HG02588 (cell line): ENCODE results near the gene VAV3.
"Not testable (repeated sequence)": the region's sequence is repeated elsewhere in the genome, so short reads cannot be mapped to it uniquely, and the experiment has no call there.

ENCODE experiments used
- ATAC-seq: cut with Tn5 transposase; IDR thresholded peaks from one replicate; pipeline ENCODE4 v1.9.1; 2021; ENCODE audit warnings: mild to moderate bottlenecking, moderate library complexity; ENCODE audit not compliant: unreplicated experiment

VAV3 gene

DNA sequence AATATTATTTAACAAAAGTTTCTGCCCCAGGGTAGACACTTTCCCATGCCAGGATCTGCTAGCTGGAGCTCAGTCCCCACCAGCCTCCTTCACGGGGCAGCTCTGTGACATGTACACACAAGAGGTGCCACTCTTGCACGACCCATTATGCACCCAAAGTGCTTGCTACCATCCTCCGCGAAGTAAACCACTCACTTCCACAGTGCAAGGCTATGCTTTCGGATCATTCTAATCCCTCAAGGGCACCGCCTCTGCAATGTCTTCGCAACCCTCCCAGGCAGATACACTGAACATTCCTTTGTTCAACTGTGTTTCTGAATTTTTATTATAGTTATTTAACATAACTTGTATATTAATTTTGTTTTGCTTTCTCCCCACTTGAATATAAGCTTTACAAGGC is 303.8 kb downstream of the VAV3 start:
- ATAC-seq = no peak

DNA sequence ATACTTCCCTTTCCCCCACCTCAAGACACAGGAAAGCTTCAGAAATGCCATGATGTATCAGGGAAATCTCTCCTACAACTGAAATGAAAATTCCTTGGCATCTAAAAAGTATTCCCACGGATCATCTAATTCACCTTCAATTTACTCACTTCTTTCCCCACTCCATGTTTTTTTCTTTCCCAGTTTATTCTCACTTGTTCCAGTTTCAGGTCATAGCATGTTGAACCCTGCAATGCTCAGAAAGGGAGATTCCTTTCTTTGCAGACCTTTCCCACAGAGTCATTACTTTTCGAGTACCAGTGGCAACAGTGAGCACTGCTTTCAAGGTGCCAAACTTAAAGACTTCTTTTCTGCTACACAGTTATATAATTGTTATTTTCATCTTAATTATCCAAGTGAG is 305.0 kb downstream of the VAV3 start:
- ATAC-seq = no peak

DNA sequence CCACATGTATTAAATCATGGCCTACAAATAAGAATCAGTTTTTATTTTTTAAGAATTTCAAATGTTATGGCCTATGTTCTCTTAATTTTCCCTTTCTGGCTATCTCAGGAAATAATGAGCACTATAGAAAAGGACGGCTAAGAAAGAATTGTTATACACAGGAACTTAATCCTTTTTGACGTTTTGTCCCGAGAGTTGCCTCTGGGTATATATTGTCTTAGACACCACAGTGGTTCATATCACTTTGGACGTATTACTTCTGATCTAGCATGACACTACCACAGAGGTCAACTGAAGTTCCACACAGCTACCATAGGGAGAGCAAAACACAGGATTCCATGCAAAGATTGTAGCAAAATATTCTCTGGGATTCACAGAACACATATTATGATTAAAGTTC is 307.6 kb downstream of the VAV3 start:
- ATAC-seq = no peak

GRCh38 chr1:107653765-107654164 is 311.2 kb downstream of the VAV3 start:
- ATAC-seq = no peak

GRCh38 chr1:107653005-107653404 is 312.0 kb downstream of the VAV3 start:
- no peak for ATAC-seq

- not testable (repeated sequence) for ATAC-seq
Measured at GRCh38 chr1:107650825-107651224, 314.2 kb downstream of the VAV3 start.

DNA sequence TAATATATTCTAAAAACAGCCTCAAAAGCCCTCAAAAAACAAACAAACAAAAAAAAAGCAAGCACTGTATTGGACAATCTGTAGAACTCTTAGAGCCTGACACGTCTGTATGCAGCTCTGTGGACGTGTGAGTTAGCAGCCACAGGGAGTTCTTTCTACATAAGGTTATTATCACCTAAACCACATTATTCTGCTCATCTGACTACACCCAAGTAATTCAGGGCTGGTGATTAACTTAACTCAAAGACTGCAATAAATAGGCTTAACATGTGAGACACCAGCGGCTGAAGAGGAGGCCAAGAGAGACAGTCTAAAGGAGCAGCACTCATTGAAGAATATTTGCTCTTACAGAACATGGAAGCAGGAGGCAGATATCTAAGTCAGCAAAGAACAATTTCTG is 316.0 kb downstream of the VAV3 start:
- no peak for ATAC-seq

DNA sequence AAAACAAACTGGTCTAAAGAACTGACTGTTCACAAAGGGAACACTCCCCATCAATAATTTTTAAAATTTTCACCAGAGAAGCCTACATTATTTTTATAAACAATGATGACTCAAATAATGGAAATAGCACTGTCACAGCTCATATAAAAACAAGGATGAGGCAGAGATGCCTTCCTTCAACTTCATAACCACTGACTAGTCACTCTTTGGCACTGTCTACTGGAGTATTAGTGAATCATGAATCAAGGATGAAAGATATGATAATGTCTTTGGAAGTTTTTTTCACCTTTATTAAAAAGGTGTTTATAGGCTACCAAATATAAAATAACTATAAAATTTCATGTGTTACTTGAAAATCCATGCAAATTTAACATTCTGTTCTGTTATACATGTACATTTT is 316.9 kb downstream of the VAV3 start:
- no peak for ATAC-seq

- no peak for ATAC-seq
Measured at GRCh38 chr1:107647012-107647411, 318.0 kb downstream of the VAV3 start.

GRCh38 chr1:107643766-107644165 is 321.2 kb downstream of the VAV3 start:
- ATAC-seq = no peak

- no peak for ATAC-seq
Measured at GRCh38 chr1:107640207-107640606, 324.8 kb downstream of the VAV3 start.

DNA sequence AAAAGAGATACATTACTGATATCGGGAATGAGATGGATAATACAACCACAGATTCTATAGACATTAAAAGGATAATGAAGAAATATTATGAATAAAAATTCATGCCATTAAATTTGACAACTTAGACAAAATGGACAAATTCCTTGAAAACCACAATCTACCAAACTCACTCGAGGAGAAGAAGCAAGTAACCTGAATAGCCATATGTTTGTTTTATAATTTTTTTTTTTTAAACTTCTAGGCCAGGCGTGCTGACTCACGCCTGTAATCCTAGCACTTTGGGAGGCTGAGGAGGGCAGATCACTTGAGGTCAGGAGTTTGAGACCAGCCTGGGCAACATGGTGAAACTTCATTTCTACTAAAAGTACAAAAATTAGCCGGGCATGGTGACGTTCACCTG is 327.9 kb downstream of the VAV3 start:
- ATAC-seq = no peak

- ATAC-seq = no peak
Measured at GRCh38 chr1:107633596-107633995, 331.4 kb downstream of the VAV3 start.

DNA sequence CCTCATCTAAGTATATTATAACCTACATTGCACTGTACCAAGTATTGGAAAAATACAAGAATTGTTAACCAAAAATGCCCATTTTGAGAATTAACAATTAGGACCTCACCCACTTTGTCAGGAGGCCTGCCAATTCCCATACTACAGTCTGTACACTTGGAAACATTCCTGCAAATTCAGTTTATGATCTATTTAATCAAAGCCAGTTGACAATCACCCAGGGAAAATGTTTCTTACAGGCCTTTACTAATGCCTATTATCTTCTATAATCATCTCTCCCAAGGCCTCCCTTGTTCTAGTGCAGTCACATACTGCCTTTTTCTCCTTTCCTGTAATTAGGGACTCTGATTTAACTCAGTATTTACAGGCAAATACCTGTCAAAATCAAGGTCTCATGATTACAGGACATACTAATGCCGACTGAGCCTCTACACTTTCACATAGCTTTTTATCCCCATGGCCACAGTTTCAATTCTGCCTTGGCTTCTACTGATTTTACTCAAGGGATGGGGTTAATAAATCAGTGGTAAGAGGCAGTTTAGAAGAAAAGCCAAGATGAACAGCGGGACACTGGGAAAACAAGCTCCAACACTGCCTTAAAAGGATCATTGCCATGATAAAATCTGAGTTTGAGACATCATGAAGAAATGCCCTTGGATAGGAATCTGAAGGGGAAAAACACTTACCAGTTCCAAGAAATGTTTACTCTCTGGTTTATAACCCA is 338.7 kb downstream of the VAV3 start:
- ATAC-seq = no peak

DNA sequence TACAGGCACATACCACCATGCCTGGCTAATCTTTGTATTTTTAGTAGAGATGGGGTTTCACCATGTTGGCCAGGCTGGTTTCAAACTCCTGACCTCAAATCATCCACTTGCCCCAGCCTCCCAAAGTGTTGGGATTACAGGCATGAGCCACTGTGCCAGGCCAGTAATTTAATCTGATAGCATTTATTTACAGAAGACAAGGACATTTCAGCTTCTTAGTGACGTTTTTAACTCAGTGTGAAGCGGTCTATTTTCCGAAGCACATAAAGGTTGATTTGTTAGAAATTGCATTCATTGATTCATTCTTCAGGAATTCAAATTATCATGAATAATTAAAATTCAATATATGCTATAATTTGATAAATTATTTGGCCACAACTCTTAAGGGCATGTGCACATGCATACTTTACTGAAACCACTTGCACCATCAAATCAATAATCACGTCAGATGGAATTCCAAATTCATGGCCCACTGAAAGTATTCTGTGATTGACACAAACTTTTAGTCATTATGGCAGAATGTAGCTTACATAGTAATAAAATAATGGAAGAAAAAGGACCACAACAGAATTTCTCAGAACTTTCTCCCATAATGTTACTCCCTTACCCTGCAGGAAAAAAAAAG is 339.5 kb downstream of the VAV3 start:
- ATAC-seq = no peak

DNA sequence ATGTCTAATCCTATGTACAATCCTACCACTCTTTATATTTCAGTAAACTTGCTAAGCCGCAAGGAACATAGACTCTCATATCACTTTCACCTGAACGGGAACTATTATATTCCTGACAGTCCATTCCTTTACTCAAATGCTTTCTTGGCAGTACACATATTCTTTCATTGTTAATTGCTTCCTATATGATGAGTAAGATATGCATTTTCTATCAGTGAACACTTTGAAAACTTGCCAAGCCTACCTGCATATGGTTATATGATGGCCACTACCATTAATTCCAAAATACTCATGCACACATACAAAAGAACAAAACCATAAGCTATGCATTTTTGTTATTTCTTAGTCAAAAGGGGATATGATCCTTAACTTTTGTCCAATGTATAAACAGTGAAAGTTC is 341.5 kb downstream of the VAV3 start:
- ATAC-seq = no peak

- ATAC-seq = no peak
Measured at GRCh38 chr1:107622966-107623365, 342.0 kb downstream of the VAV3 start.

DNA sequence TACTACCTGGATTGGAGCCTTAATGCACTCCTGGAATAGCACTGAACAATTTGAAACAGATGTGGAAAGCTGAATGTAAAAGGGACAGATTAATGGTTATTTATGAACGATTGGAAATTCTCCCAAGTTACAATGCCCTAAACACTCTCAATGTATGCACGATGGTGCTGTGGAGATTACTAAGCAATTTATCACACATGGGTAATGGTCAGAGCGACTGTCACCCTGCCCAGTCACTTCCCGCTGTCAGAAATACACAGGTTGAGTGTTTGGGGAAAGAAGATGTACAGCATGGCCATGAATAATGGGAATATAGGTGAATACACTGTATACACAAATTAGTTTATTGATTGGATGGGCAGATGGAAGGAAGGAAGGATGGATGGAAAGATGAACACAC is 342.4 kb downstream of the VAV3 start:
- no peak for ATAC-seq

GRCh38 chr1:107620753-107621152 is 344.2 kb downstream of the VAV3 start:
- no peak for ATAC-seq

- no peak for ATAC-seq
Measured at GRCh38 chr1:107618539-107618938, 346.4 kb downstream of the VAV3 start.

DNA sequence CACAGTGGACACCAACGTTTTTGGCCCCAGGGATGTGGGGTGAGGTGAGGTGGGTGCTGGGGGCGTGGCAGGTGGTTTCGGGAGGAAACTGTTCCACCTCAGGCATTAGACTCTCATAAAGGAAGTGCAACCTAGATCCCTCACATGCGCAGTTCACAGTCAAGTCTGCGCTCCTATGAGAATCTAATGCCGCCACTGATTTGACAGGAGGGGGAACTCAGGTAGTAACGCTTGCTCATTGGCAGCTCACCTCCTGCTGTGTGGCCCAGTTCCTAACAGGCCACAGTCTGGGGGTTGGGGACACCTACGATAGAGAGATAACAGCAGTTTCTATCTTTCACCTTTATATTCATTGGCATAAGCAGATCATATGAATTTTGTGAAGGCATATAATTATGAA is 347.1 kb downstream of the VAV3 start:
- ATAC-seq = no peak

GRCh38 chr1:107617456-107617855 is 347.5 kb downstream of the VAV3 start:
- no peak for ATAC-seq

DNA sequence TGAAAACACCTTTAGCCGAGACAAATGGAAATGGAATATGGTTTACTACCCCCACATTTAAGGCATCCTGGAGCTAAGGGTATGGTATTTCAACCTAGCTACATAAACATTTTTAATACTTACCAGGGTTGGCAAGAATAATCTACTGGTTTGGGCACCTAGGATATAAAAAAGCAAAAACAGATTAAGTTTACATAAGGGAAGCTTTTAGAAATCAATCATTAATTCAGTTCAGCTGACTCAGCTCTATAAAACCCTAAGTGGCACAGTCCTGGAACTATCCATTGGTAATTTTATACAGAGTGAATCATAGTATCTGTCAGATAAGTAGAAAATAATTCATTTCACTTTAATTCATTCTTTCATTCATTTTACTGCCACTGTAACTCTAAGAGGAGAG is 355.2 kb downstream of the VAV3 start:
- ATAC-seq = no peak
